Left ventricle myocardium inferior (tissue), 1 donor: Measurements from ENCODE around the gene TRIM5. TPM values are rescaled to one million over a fixed set of nuclear protein-coding genes. Genes with fewer than 3 reads are reported as not detected.

ENCODE experiments used
- DNase-seq: peaks from one replicate; pipeline ENCODE4 v3.0.0-alpha.2; 2020
- H3K27ac ChIP-seq: fragments of 200-600 bp; replicated peaks from 2 replicates; pipeline ENCODE4 v1.8.0; 2021
- H3K27me3 ChIP-seq: fragments of 200-600 bp; 2 replicates; pipeline ENCODE4 v1.8.0; 2021; ENCODE audit warnings: low read depth
- H3K36me3 ChIP-seq: fragments of 200-600 bp; 2 replicates; pipeline ENCODE4 v1.8.0; 2021
- H3K4me1 ChIP-seq: fragments of 200-600 bp; 2 replicates; pipeline ENCODE4 v1.8.0; 2021
- H3K4me3 ChIP-seq: fragments of 200-600 bp; 2 replicates; pipeline ENCODE4 v1.8.0; 2021; ENCODE audit warnings: mild to moderate bottlenecking, moderate library complexity
- H3K9me3 ChIP-seq: fragments of 200-600 bp; replicated peaks from 2 replicates; pipeline ENCODE4 v1.8.0; 2021
- CTCF ChIP-seq: fragments of 200-600 bp; IDR thresholded peaks from 2 replicates; pipeline ENCODE4 v1.8.0; 2021; ENCODE audit warnings: antibody characterized with exemption, mild to moderate bottlenecking, borderline replicate concordance
- intact Hi-C: fragments of 100-400 bp; cut with micrococcal nuclease; formaldehyde crosslinking; loops from one replicate; pipeline ENCODE4 v1.11.0; 2022
- total RNA-seq: library from RNA; stranded (reverse); fragmentation: NEBNext Ultra II Directional; extraction: Animal tissue kit (Norgen Biotek cat#: 25700); gene quantifications from one replicate; pipeline ENCODE4 v1.2.1, GENCODE V29; 2021
- donor health status: DM: no; HTN: yes; CAD: no; lungs with severe emphysema.

Gene TRIM5
- total RNA-seq, 1 donor from 2014 or later: 8.4 TPM

- intact Hi-C loops: no loop called here
- no peak for TF ChIP-seq CTCF
- Histone ChIP-seq H3K9me3 (no peaks in the 10 kb centered on the region), H3K36me3 (peaks cover 39% of the 10 kb centered on the region), H3K4me3 (no peak overlapping the region), H3K27ac (no peak overlapping the region), H3K27me3 (no peaks in the 10 kb centered on the region), H3K4me1 (no peaks in the 10 kb centered on the region)
- no peak for DNase-seq
Observed at GRCh38 chr11:5671831-5672230, 13.0 kb downstream of the TRIM5 start.

GRCh38 chr11:5666402-5666793, 18.5 kb downstream of the TRIM5 start:
- Histone ChIP-seq H3K9me3 (no peaks in the 10 kb centered on the region), H3K4me1 (peaks cover 5% of the 10 kb centered on the region), H3K36me3 (peaks cover 67% of the 10 kb centered on the region), H3K4me3 (no peak overlapping the region), H3K27me3 (no peaks in the 10 kb centered on the region), H3K27ac (no peak overlapping the region)
- no peak for TF ChIP-seq CTCF
- DNase-seq: no peak
- intact Hi-C loops: no loop called here

GRCh38 chr11:5665746-5666401, 19.0 kb downstream of the TRIM5 start:
- H3K4me3 ChIP-seq: no peak overlapping the region
- no peak overlapping the region for H3K27ac ChIP-seq
- H3K27me3 ChIP-seq: no peaks in the 10 kb centered on the region
- intact Hi-C loops: no loop called here
- H3K36me3 ChIP-seq: peaks cover 65% of the 10 kb centered on the region
- TF ChIP-seq CTCF: no peak
- DNase-seq: no peak
- peaks cover 5% of the 10 kb centered on the region for H3K4me1 ChIP-seq
- no peaks in the 10 kb centered on the region for H3K9me3 ChIP-seq

GRCh38 chr11:5665051-5665570, 19.8 kb downstream of the TRIM5 start:
- TF ChIP-seq CTCF: no peak
- Histone ChIP-seq H3K36me3 (peaks cover 59% of the 10 kb centered on the region), H3K4me1 (peaks cover 5% of the 10 kb centered on the region), H3K9me3 (no peaks in the 10 kb centered on the region), H3K27ac (no peak overlapping the region), H3K27me3 (no peaks in the 10 kb centered on the region), H3K4me3 (no peak overlapping the region)
- intact Hi-C loops: no loop called here
- DNase-seq: no peak

GRCh38 chr11:5663511-5663910, 21.4 kb downstream of the TRIM5 start:
- no peaks in the 10 kb centered on the region for H3K27me3 ChIP-seq
- peaks cover 44% of the 10 kb centered on the region for H3K36me3 ChIP-seq
- no peak for DNase-seq
- no peak overlapping the region for H3K27ac ChIP-seq
- H3K9me3 ChIP-seq: no peaks in the 10 kb centered on the region
- intact Hi-C loops: no loop called here
- H3K4me3 ChIP-seq: no peak overlapping the region
- peaks cover 5% of the 10 kb centered on the region for H3K4me1 ChIP-seq
- TF ChIP-seq CTCF: no peak
